LNCAP (cell line): Measurements from ENCODE around the gene CELF5.

Experiments
- TF ChIP-seq, protein P1 (sequence below): fragments of 450-650 bp; IDR thresholded peaks from 2 replicates; pipeline ENCODE4 v1.5.1; 2017; ENCODE audit warnings: mild to moderate bottlenecking

Gene CELF5

DNA sequence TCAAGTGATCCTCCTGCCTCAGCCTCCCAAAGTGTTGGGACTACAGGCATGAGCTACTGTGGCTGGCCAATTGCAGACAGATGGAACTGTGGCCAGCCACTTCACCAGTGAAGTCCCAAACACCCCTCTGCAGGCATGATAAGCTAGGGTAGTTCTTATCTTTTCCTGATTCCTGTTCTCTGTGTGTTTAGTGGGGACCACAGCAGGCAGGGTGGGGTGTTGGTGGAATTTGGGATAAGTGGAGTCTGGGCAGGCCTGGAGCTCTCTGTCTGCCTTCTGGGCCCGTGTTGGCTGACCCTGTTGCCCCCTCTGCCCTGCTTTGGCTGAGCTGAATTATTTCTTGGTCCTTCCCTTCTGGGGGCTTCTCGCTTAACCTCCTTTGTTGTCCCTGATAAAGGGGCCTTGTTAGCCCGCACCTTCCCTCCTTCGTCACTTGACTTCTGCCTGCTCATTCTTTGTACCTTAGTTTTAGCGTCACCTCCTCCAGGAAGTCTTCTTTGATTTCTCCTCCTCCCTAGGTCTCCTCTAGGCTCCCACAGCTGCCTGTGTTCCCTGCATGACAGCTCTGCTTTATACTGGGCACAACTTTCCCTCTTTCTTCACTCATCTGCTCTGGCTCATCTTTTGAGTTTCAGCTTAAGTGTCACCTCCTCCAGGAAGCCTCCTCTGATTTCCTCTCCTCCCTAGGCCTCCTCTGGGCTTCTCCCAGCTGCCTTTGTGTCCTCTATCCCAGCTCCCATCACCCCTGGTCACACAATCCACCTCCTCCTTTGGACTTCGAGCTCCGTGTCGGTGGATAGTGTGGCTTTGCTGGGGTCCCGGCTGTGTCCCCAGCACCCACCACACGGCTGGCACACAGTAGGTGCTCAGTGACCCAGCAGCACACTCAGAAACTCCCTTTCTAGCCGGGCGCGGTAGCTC lies 40.5 kb upstream of the CELF5 start:
- TF ChIP-seq, protein P1, sequence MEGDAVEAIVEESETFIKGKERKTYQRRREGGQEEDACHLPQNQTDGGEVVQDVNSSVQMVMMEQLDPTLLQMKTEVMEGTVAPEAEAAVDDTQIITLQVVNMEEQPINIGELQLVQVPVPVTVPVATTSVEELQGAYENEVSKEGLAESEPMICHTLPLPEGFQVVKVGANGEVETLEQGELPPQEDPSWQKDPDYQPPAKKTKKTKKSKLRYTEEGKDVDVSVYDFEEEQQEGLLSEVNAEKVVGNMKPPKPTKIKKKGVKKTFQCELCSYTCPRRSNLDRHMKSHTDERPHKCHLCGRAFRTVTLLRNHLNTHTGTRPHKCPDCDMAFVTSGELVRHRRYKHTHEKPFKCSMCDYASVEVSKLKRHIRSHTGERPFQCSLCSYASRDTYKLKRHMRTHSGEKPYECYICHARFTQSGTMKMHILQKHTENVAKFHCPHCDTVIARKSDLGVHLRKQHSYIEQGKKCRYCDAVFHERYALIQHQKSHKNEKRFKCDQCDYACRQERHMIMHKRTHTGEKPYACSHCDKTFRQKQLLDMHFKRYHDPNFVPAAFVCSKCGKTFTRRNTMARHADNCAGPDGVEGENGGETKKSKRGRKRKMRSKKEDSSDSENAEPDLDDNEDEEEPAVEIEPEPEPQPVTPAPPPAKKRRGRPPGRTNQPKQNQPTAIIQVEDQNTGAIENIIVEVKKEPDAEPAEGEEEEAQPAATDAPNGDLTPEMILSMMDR: no peak

DNA sequence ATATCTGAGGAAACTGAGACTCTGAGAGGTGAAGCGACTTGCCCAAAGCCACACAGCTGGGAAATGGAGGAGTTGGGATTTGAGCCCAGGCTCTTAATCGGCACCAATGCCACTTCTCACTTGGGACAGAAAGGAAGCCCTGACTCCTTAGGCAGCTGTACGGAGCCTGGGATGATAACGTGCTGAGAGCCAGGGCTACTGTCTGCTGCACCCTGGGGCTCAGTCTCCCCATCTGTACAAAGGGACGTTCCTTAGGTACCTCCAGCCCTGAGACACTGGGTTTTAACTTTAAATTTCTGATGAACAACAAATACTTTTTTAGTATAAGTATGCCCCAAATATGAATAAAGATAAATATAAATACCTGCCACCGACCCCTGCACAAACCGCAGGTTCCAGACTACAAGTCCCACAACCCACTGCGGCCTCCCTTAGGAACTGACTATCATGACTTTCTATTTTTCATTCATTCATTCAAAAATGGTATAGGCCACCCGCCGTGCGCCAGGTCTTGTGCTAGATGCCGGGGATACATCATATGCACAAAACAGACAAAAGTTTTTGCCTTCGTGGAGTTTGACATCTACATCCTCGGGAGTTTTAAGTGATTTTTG lies 39.5 kb upstream of the CELF5 start:
- TF ChIP-seq, protein P1: no peak

DNA sequence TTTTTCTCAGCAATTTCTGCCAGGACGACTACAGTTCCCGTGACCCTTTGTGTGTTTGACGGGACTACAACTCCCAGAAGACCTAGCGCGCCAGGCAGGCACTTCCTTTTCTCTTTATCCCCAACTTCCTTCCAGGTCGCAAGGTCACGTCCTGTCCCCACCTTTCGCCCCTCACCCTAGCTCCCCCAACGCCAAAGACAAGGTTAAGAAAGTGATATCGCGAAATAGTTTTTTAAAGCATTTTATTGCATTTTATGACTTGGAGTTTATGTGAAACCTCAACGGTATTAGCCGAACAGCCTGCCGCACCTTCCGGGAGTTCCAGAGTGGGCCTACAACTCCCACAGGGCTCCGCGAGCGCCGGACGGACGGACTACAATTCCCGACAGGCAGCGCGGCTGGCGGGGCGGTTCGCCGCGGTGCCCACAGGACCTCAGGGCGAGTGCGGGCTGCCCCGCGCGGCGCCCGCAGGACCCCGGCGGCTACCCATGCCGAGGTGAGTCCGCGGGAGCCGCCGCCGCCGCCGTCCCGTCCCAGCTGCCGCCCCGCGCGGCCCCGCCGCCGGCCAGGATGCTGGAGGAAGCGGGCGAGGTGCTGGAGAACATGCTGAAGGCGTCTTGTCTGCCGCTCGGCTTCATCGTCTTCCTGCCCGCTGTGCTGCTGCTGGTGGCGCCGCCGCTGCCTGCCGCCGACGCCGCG lies 38.9 kb upstream of the CELF5 start, which contains the start of gene NCLN:
NCLN (plus strand) TSS at position 470 of the 699 bp plus-strand sequence; CDS start at position 571, 101 bp downstream.
- TF ChIP-seq, protein P1: no peak

DNA sequence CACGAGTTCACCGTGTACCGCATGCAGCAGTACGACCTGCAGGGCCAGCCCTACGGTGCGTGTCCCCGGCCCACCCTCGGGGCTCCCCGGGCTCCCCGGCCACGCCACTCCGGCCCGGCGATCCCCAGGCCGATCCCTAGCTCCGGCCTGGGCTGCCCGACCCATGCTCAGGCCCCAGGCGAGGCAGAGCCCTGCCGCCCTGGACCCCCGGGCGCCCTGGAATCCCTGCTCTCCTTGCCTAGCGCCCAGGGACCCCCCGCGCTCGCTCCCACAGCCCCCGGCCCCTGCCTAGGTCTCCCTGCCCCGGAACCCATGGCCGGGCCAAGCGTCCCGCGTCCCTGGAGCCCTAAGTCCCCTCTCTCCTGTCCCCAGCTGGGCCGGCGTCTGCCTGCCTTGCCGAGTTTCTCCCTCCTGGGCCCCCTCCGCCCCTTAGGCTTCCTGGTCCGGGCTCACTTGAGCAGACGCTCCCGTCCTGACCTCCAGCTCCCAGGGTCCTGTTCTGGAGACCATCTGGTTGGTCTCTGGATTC lies 38.2 kb upstream of the CELF5 start:
- TF ChIP-seq, protein P1: no peak

DNA sequence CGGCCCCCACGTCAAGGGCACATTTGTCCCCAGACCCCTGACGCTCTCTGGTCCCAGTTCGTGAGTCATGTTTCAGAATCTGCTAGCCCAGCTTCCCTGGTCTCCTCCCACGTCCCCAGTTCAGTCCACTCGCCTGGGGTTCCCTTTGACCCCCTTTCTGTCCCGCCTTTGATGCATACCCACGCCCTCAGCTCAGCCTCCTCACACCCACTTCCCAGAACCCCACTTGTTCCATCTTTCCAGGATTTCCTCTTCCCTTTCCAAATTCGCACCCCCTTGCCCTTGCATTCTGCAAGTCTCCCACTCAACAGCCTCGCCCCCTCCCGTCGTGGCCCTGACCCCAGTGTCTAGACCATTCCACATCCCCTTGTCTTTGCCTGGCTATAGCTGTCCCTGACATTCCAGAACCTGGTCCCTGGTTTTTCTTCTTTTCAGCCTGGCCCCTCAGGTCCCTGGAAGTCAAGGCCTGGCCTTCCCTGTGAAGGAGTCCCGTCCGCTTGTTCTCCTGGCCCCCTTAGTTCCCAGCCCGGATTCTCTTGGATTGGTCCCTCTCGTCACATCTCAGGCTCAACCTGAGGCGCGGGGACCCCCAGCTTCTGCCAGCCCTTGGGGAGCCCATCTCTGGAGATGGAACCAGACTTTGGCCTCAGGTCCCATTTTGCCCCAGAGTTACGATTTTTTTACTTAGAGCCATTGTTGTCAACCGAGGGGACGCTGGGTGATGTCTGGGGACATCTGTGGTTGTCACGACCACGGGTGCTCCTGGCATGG lies 37.4 kb upstream of the CELF5 start:
- TF ChIP-seq, protein P1: no peak

DNA sequence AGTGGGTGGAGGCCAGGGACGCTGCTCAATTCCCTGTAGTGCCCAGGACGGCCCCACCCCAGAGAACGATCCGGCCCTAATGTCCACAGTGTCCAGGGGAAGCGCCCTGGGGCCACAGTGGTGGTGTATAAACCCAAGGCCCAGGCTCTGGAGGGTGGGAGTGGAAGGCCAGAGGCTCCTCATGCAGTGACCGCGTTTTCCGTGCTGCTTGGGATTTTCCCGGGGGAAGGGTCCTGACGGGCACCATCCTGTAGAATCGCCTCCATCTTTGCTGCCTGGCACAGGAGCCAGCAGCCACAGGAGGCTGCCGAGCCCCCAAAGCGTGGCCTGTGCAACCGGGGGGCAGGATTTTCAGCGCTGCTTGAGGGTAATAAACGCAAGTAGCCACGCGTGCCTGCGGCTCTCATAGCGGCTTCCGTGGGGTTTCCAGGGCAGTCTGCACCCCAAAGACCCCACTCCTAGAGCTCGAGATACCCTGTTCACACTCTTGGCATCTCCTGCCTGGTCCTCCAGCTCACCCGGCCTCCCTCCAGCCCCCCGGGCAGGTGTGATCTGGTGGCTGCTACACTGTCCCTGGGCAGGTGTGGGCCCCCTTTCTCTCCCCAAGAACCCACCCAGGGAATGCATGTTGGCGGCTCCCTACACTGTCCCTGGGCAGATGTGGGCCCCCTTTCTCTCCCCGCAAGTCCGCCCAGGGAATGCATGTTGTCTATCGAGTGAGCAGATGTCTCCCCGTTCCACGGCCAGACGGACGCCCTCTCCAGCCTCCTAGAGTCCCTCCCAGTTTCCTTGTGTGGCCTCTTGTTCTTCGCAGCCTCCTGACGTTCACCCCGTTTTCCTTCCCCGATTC lies 36.6 kb upstream of the CELF5 start:
- TF ChIP-seq, protein P1: no peak
